ENCODE results near the gene TEK.

DNA sequence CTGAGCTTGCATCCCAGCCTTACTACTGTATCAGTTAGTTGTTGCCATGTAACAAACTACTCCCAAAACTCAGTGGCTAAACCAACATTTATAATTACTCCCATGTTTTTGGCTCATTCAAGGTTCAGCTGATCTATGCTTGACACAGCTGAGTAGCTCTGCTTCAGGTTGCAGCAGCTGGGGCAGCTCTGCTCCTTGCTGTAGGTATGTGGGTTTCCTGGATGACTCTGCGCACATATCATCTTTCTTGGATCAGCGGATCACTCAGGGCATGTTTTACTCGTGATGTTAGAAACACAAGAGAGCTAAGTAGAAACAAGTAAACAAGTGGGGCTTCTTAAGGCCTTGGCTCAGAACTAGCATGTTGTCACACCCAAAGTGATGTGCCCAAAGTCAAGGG lies 15.1 kb downstream of the TEK start:
- TF ChIP-seq CTCF (IDR thresholded peaks at IDR 0.05; ENCODE audit: insufficient read depth, low read length) (no peak), GABPA (IDR thresholded peaks at IDR 0.05; ENCODE audit: low read depth) (no peak), POLR2AphosphoS5 (IDR thresholded peaks at IDR 0.05; ENCODE audit: low read depth) (no peak)
- TF ChIP-seq, protein P1, sequence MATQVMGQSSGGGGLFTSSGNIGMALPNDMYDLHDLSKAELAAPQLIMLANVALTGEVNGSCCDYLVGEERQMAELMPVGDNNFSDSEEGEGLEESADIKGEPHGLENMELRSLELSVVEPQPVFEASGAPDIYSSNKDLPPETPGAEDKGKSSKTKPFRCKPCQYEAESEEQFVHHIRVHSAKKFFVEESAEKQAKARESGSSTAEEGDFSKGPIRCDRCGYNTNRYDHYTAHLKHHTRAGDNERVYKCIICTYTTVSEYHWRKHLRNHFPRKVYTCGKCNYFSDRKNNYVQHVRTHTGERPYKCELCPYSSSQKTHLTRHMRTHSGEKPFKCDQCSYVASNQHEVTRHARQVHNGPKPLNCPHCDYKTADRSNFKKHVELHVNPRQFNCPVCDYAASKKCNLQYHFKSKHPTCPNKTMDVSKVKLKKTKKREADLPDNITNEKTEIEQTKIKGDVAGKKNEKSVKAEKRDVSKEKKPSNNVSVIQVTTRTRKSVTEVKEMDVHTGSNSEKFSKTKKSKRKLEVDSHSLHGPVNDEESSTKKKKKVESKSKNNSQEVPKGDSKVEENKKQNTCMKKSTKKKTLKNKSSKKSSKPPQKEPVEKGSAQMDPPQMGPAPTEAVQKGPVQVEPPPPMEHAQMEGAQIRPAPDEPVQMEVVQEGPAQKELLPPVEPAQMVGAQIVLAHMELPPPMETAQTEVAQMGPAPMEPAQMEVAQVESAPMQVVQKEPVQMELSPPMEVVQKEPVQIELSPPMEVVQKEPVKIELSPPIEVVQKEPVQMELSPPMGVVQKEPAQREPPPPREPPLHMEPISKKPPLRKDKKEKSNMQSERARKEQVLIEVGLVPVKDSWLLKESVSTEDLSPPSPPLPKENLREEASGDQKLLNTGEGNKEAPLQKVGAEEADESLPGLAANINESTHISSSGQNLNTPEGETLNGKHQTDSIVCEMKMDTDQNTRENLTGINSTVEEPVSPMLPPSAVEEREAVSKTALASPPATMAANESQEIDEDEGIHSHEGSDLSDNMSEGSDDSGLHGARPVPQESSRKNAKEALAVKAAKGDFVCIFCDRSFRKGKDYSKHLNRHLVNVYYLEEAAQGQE (IDR thresholded peaks at IDR 0.05; ENCODE audit: insufficient replicate concordance, low read depth), result no peak
